Parathyroid adenoma (tissue), 2 donors: ENCODE results near the gene KDM4B.

Experiments
- H2AFZ ChIP-seq: fragments of 300-600 bp; sonication (generic); one replicate; pipeline ENCODE4 v1.7.0; 2017; ENCODE audit warnings: antibody characterized with exemption, mild to moderate bottlenecking
- H3K27ac ChIP-seq: fragments of 300-600 bp; sonication (generic); one replicate; pipeline ENCODE4 v1.7.0; 2017
- H3K27me3 ChIP-seq: fragments of 300-600 bp; sonication (generic); one replicate; pipeline ENCODE4 v1.7.0; 2017; ENCODE audit warnings: low read length; ENCODE audit not compliant: control insufficient read depth, insufficient read depth
- H3K36me3 ChIP-seq: fragments of 300-600 bp; sonication (generic); one replicate; pipeline ENCODE4 v1.7.0; 2017; ENCODE audit warnings: low read length; ENCODE audit not compliant: control insufficient read depth, insufficient read depth
- H3K4me1 ChIP-seq: fragments of 300-600 bp; sonication (generic); one replicate; pipeline ENCODE4 v1.7.0; 2017; ENCODE audit warnings: control low read depth
- H3K4me2 ChIP-seq: fragments of 300-600 bp; sonication (generic); one replicate; pipeline ENCODE4 v1.7.0; 2017; ENCODE audit warnings: low read length
- H3K4me3 ChIP-seq: fragments of 300-600 bp; sonication (generic); one replicate; pipeline ENCODE4 v1.7.0; 2017; ENCODE audit warnings: low read depth, low read length
- H3K79me2 ChIP-seq: fragments of 300-600 bp; sonication (generic); one replicate; pipeline ENCODE4 v1.7.0; 2017; ENCODE audit warnings: control low read depth
- H3K9ac ChIP-seq: fragments of 300-600 bp; sonication (generic); one replicate; pipeline ENCODE4 v1.7.0; 2017; ENCODE audit warnings: mild to moderate bottlenecking
- H3K9me3 ChIP-seq: fragments of 300-600 bp; sonication (generic); one replicate; pipeline ENCODE4 v1.7.0; 2017; ENCODE audit warnings: low read length; ENCODE audit not compliant: control insufficient read depth
- CTCF ChIP-seq: fragments of 300-600 bp; sonication (generic); IDR thresholded peaks from one replicate; pipeline ENCODE4 v1.7.0; 2017; ENCODE audit warnings: antibody characterized with exemption, mild to moderate bottlenecking
- donor health status: primary hyperparathyroidism.

The KDM4B gene

GRCh38 chr19:5152013-5152763 lies 183.3 kb downstream of the KDM4B start:
- Histone ChIP-seq H3K27ac (no peak overlapping the region), H3K4me3 (no peak overlapping the region), H3K4me2 (no peak overlapping the region), H3K9ac (no peak overlapping the region), H3K79me2 (no peaks in the 10 kb centered on the region), H3K36me3 (no peaks in the 10 kb centered on the region), H2AFZ (no peak overlapping the region), H3K9me3 (no peaks in the 10 kb centered on the region), H3K27me3 (no peaks in the 10 kb centered on the region), H3K4me1 (no peaks in the 10 kb centered on the region)
- TF ChIP-seq CTCF, result no peak

- Histone ChIP-seq H3K9ac (no peak overlapping the region), H3K79me2 (no peaks in the 10 kb centered on the region), H3K36me3 (no peaks in the 10 kb centered on the region), H3K27ac (no peak overlapping the region), H3K4me1 (no peaks in the 10 kb centered on the region), H2AFZ (no peak overlapping the region), H3K9me3 (no peaks in the 10 kb centered on the region), H3K4me2 (no peak overlapping the region), H3K4me3 (no peak overlapping the region), H3K27me3 (no peaks in the 10 kb centered on the region)
- TF ChIP-seq CTCF, result no peak
Observed at GRCh38 chr19:5152767-5153532, 184.0 kb downstream of the KDM4B start.

GRCh38 chr19:5153601-5154128 lies 184.8 kb downstream of the KDM4B start:
- no peak overlapping the region for H3K4me2 ChIP-seq
- no peaks in the 10 kb centered on the region for H3K9me3 ChIP-seq
- no peak for TF ChIP-seq CTCF
- no peaks in the 10 kb centered on the region for H3K27me3 ChIP-seq
- H3K4me3 ChIP-seq, result no peak overlapping the region
- H3K79me2 ChIP-seq, result no peaks in the 10 kb centered on the region
- no peak overlapping the region for H3K27ac ChIP-seq
- no peak overlapping the region for H2AFZ ChIP-seq
- no peaks in the 10 kb centered on the region for H3K4me1 ChIP-seq
- no peaks in the 10 kb centered on the region for H3K36me3 ChIP-seq
- no peak overlapping the region for H3K9ac ChIP-seq

- no peaks in the 10 kb centered on the region for H3K27me3 ChIP-seq
Observed at GRCh38 chr19:5154129-5154798, 185.4 kb downstream of the KDM4B start.

More at GRCh38 chr19:5154129-5154798, 185.4 kb downstream of the KDM4B start:
- TF ChIP-seq CTCF, result no peak
- H3K4me1 ChIP-seq, result no peaks in the 10 kb centered on the region
- no peak overlapping the region for H3K4me2 ChIP-seq
- H3K9ac ChIP-seq, result no peak overlapping the region
- H2AFZ ChIP-seq, result no peak overlapping the region
- H3K9me3 ChIP-seq, result no peaks in the 10 kb centered on the region
- no peaks in the 10 kb centered on the region for H3K79me2 ChIP-seq
- no peak overlapping the region for H3K4me3 ChIP-seq
- H3K27ac ChIP-seq, result no peak overlapping the region
- H3K36me3 ChIP-seq, result no peaks in the 10 kb centered on the region
